ENCODE data around the gene PTBP3. TPM values are rescaled to one million over a fixed set of nuclear protein-coding genes. Genes with fewer than 3 reads are reported as not detected.
A peak's percentile ranks its signal among the peaks of the same experiment; 100 is the strongest.
"Not testable (repeated sequence)": the region's sequence is repeated elsewhere in the genome, so short reads cannot be mapped to it uniquely, and the experiment has no call there.

PTBP3 gene
- total RNA-seq, 1 donor from 2014 or later = 41.6 TPM

DNA sequence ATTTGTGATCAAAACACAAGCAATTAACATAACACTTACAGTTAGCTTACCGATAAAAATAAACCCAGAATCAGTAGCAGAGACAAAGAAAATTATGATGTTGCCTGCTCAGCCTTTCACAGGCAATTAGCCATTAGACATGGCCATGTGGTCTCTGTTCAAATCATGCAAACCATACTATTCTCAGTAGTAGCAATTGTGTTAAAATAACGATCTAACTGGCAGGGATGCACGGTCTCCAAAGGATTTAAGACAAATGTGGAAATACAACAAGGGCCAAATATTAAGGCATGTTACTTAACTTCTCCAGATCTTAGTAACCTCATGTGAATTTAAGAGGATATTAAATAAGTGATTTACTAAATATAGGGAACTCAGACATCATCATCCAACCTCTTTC is 59.5 kb downstream of the PTBP3 start:
- DNase-seq (ENCODE audit: low read depth in 2 of 2) = no peak

DNA sequence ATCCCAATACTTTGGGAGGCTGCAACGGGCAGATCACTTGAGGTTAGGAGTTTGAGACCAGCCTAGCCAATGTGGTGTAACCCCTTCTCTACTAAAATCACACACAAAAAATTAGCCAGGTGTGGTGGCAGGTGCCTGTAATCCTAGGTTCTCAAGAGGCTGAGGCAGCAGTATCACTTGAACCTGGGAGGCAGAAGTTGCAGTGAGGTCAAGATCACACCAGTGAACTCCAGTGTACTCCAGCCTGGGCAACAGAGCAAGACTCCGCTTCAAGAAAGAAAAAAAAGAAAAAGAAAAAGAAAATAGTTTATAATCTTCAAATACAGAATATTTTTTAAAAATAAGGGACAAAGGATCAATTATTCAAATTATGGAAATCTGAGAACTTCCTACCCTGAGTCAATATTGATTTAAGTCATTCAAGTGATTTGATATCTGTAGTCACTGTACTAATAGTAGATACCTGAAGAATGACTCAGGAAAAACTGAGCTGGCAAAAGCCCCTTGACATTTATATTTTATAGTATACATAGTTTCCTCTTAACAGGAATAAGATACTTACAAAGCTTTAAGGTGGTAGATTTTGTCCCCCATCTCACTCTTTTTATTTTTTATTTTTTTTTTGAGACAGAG is 61.8 kb downstream of the PTBP3 start:
- no peak for DNase-seq (ENCODE audit: low read depth in 2 of 2)

DNA sequence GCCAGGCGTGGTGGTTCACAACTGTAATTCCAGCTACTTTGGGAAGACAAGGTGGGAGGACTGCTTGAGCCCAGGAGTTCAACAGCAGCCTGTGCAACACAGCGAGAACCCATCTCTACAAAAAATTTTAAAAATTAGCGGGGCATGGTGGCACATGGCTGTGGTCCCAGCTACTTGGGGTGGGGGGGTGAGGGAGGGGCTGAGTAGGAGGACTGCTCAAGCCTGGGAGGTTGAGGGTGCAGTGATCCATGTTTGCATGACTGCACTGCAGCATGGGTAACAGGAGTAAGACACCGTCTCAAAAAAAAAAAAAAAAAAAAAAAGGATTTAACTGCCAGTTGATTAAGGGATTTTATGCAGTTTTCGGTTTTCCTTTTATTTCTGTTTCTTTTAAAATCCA is 65.0 kb downstream of the PTBP3 start:
- no peak for DNase-seq (ENCODE audit: low read depth in 2 of 2)

DNA sequence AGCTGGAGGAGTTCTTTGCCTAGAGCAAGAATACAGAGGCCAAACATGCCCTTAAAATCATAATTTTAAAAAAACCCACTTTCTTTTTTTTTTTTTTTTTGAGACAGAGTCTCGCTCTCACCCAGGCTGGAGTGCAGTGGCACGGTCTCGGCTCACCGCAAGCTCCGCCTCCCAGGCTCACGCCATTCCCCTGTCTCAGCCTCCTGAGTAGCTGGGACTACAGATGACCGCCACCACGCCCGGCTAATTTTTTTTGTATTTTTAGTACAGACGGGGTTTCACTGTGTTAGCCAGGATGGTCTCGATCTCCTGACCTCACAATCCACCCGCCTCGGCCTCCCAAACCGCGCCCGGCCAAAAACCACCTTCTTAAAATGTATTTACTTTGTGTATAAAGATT is 66.3 kb downstream of the PTBP3 start:
- not testable (repeated sequence) for DNase-seq (ENCODE audit: low read depth in 2 of 2)

DNA sequence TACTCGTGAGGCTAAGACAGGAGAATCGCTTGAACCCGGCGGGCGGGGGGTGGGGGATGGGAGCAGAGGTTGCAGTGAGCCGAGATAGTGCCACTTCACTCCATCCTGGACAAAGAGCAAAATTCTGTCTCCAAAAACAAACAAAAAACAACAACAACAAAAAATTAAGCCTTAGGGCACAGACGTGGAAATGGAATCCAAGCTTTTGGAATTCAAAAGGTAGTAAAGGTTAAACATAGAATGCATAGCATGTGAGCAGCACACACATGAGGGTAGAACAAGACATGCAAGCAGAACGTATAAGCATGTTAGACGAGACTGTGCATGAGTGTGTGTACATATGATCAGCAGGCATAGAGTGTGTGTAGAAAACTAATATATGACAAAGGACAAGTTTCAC is 68.0 kb downstream of the PTBP3 start:
- no peak for DNase-seq (ENCODE audit: low read depth in 2 of 2)

DNA sequence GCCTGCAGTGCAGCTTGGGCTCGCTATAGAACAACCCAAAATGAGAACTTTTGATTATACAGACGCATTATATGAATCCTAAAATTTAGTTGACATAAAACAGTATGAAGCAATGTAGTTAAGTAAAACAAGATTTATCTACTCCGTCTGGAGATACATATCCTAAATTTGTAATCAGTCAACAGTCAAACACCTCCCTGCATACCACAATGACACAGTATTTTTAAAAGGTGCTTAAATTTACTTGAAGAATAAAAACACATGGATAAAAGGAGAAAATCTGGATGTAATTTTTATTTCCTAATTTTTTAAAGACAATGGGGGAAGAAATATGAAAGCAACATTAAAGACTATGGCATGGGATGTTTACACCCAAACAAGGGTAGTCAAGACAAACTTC is 70.8 kb downstream of the PTBP3 start:
- DNase-seq (ENCODE audit: low read depth in 2 of 2) = no peak

DNA sequence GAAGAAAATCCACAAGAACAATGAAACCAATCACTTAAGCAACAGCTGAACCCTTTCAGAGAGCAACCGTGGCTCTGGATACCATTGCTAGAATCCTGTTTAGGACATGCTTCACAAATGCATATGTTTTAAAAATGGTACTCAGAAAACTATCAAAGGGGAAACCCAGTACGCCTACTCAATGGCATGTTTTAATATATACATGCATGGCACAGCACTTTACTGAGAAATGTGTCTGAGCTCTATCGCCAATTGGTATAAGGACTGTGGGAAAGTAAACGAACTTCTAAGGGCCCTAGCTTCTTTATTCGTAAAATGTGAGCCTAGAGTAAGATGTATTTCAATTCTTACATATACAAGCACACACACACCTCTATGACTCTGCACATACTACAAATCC is 72.3 kb downstream of the PTBP3 start:
- no peak for DNase-seq (ENCODE audit: low read depth in 2 of 2)

DNA sequence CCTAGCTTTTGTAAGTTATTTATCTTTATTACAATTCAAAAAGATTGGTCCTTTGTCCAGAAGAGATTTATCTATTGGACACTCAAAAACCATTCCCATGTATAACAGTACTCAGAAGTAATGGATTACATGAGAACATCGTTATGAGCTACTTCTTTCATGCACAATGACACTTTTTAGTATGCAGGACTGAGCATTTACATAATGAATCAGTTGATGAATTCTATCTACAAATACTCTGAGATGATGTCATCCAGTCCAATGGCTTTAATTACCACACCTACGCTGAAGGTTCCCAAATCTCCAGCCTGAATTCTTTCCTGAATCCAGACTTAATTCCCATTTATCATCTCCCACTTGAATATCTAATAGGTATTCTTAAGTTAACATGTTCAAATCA is 75.3 kb downstream of the PTBP3 start:
- DNase-seq (ENCODE audit: low read depth in 2 of 2) = no peak

DNA sequence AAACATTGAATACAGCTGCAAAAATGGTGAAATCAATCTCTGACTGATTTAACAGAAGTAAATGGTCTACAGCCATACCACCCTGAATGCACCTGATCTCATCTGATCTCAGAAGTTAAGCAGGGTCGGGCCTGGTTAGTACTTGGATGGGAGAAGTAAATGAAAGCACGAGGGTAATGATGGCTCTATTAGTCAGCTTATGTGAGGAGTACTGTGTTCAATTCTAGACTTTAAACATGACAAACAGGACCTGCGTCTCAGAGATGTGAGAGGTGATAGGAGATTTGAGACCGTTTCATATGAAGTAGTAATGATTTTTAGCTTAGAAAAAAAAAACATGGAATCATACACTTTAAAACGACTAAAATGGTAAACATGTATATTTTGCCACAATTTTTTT is 81.2 kb downstream of the PTBP3 start:
- no peak for DNase-seq (ENCODE audit: low read depth in 2 of 2)

DNA sequence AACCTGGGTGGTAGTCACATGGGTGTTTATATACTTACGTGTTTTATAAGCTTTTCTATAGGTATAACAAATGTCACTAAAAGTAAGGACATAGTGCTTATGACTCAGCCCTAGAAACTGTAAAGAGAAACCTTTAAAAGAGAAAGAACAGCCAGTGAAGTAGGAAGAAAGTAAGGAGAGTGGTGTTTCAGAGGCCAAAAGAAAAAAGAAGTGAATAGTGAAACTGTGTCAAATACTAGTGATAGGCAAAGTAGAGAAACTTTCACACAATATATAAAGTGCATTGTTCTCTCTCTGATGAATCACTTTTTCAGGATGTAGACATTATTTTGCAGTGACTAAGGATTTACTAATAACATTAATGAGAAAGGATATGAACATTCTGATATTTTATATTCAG is 84.1 kb downstream of the PTBP3 start:
- peak; percentile 27 to 29 for DNase-seq (ENCODE audit: low read depth in 2 of 2)

DNA sequence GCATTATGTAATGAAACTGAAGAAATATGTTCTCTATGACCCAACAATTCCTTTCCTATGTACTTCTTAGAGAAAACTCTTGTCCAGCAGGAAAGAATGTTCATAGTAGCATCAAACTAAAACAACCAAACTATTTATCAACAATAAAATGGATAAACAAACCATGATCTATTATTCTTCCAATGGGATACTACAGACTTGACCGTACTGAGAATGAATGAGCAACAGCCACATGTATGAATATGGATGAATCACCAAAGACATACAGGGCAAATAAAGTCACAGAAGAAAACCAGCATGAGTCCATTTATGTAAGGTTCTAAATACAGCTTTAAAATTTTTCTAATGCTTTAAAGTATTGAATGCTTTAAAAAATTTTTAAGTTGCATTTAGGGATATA is 84.7 kb downstream of the PTBP3 start:
- peak in 1 of 2 donors; percentile 25 for DNase-seq (ENCODE audit: low read depth in 2 of 2)

DNA sequence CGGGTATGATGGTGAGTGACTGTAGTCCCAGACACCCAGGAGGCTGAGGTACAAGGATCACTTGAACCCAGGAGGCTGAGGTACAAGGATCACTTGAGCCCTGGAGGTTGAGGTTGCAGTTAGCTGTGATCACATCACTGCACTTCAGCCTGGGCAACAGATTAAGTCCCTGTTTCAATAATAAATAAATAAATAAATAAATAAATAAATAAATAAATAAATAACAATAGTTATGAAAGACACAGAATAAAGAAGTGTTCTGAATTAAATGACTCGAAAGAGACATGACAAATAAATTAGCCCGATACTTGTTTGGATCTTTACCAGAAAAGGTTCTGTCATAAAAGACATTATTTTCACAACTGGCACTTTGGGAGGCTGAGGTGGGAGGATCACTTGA is 86.3 kb downstream of the PTBP3 start:
- no peak for DNase-seq (ENCODE audit: low read depth in 2 of 2)

DNA sequence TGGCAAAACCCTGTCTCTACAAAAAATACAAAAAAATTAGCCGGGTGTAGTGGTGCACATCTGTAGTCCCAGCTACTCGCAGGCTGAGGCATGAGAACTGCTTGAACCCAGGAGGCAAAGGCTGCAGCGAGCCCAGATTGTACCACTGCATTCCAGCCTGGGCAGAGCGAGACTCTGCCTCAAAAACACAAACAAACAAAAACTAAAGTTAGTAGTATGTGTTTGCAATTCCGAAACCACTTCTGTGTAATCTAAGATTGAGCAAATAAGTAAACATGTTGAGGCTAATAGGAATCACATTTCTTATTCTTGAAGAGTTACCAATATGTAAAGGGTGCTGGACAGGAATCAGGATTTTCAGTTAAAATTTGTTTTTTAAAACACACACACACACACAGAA is 88.3 kb downstream of the PTBP3 start:
- no peak for DNase-seq (ENCODE audit: low read depth in 2 of 2)

DNA sequence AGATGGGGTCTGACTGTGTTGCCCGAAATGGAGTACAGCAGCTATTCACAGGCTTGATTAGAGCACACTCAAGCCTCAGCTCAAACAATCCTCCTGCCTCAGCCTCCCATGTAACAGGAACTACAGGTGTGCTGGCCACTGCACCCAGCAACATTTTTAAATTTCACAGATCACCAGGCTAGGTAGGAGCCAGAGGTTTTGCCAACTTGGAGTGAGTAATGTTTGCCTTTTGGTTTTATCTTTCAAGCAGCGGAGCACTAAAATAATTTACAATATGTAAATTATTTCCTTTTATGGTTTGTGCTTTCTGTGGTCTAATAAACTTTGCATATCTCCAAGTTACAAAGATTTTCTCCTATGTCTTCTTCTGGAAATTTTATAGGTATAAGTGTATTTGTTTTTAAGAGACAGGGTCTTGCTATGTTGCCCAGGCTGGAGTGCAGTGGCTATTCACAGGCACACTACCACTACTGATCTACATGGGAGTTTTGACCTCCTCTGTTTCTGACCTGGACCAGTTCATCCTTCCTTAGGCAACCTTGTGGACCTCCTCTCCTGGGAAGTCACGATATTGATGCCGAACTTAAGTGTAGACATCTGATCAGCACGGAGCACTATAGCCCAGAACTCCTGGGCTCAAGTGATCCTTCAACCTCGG is 91.1 kb downstream of the PTBP3 start:
- no peak for DNase-seq (ENCODE audit: low read depth in 2 of 2)

DNA sequence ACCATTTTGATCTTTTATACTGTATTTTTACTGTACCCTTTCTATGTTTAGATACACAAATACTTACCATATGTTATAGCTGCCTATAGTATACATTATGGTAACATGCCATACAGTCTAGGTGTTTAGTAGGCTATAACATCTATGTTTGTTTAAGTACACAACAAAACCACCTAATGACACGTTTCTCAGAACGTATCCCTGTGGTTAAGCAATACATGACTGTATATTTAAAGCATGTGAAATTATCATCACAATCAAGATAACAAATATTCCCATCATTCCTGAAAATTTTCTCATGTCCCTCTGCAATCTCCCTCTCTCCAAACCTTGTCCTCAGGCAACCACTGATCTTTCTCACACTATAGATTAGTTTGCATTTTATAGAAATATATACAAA is 91.9 kb downstream of the PTBP3 start:
- no peak for DNase-seq (ENCODE audit: low read depth in 2 of 2)

DNA sequence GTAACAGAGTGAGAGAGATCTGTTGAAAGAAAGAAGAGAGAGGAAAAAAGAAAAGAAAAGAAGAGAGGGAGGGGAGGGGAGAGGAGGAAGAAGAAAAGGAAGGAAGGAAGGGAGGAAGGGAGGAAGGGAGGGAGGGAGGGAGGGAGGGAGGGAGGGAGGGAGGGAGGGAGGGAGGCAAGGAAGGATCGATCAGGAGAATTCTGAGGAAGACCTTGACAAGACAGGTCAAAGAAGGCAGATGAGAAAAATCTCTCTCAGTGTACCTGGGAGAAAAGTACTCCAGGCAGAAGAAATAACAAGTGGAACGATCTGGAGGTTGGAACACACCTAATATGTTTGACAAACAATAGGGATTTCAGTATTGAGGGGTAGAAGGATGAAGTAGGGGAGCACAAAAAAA is 93.7 kb downstream of the PTBP3 start:
- DNase-seq (ENCODE audit: low read depth in 2 of 2) = no peak

DNA sequence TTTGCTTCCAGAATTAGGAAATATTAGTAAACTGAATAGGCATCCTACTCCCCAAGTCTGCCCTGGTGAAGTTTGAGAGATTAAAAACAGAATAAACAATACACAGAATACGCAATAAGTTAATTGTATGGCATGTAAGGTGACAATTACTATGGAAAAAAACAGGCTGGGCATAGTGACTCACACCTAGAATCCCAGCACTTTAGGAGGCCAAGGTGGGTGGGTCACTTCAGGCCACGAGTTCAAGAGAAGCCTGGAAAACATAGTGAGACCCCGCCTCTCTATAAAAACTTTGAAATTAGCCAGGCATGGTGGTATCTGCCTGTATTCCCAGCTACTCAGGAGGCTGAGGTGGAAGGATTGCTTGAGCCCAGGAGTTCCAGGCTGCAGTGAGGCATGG is 94.1 kb downstream of the PTBP3 start:
- DNase-seq (ENCODE audit: low read depth in 2 of 2) = peak in 1 of 2 donors; percentile 4

DNA sequence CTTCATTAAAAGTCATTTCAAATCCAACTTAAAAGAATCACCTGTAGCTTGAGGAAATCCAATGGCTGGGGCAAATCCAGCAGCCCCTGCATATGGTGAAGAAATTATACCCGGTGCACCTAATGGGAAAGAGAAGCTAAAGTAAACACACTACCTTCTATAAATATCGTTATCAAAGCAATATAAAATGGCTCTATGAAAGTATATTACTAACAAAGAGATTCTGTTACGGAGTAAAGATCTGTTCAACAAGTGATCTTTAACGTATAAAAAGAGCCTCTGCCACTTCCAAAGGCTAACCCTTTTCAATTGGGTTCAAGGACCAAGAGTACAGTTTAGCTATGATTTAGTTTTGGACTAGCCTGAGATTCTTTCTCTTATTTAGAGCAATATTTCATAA is 98.6 kb downstream of the PTBP3 start:
- DNase-seq (ENCODE audit: low read depth in 2 of 2) = no peak

DNA sequence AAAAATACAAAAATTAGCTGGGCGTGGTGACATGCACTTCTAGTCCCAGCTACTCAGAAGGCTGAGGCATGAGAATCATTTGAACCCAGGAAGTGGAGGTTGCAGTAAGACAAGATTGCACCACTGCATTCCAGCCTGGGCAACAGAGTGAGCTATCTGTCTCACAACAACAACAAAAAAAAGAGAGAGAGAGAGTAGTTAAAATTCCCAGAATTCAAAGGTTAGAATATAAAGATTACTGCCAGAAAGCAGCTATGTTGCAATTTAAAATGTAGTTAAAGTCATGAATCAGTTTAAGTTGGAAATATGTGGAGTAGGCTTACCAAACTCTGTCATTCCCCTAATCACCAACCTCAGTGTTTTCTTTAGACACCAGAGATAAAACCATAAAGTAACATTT is 99.7 kb downstream of the PTBP3 start:
- DNase-seq (ENCODE audit: low read depth in 2 of 2) = no peak

DNA sequence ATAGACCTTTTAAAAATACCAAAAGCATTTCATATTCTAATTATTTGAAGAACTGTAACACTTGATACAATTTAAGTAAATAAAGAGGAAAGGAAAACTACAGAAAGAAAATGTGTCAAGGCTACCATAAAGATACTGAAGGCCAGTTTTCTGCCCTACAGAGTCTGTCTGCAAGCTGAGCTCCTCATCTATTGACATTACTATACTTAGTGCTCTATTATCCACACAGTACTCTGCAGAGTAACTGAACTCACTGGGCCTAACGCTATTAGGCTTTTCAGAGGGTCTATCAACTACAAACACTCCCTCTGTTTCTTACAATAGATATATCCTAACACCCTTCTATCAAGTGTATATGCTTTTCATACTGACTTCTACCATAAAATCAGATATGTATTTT is 101.2 kb downstream of the PTBP3 start:
- no peak for DNase-seq (ENCODE audit: low read depth in 2 of 2)

DNA sequence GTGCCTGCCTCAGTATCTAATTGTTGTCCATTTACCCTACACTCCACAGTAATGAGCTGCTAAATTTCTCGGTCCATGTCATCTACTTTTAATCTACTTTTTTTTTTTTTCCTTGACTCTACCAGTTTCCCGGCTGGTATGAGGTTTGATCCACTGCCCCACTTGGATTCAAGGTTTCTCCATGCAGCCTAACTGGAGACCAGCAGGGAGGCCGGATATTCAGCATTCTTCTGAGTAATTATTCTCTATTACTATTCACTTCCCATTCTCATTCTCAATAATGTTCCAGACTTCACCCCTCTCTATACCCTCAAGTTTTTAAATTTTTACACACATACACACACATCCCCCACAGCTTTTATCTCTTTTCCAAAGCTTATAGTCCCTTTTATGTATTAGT is 107.3 kb downstream of the PTBP3 start:
- no peak for DNase-seq (ENCODE audit: low read depth in 2 of 2)

DNA sequence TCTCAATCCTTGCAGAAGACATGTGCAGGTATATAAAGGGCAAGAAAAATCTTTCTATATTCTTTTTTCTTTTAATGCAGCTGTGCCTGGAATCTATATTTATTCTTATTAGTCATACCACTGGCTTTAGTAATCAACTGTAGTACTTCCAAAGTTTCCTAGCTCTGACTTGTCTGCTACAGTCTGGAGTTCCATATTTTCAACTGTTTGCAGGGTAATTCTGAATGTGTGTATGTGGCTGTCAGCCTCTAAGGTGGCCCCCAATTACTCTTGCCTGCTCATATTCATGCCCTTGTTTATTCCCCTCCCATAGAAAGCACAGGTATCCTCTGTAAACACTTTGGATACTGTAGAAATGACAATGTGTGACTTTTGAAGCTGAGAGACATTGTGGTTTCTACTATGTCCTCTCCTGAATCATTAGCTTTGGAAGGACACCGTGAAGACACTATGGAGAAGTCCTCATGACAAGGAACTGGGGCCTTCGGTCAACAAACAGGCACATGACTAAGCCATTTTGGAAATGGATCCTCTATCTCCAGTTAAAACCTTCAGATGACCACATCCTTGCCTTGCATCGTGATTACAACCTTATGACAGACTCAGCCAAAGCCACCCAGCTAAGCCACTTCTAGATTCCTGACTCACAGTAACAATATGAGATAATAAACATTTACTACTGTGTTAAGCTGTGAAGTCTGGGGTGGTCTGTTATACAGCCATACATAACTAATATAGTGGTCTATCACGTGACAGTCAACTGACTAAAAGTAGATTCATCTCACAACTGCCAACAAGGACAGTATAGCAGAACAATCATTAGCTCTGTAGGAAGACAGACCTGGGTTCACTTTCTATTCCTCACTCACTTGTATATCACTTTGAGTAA is 108.8 kb downstream of the PTBP3 start:
- DNase-seq (ENCODE audit: low read depth in 2 of 2) = no peak

DNA sequence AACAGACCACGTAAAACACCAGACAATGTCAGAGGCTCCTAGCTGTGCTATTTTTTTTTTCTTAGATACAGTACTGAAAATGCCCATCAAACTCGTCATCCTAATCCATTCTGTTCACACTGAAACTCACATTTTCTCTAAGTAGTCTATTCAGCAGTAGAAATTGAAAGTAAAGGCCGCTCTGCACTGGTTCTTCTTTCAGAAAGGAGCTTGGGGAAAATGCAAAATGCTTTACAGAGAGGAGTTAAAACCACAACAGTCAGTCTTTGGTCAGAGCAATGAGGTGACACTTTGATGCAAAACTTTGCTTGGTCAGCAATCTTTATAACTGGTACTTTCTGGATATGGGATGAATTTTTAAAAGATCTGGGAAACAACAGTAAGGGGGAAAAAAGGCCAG is 114.5 kb downstream of the PTBP3 start:
- no peak for DNase-seq (ENCODE audit: low read depth in 2 of 2)

All from dermis microvascular lymphatic vessel endothelial cell (primary cell).